Endothelial cell (in vitro differentiated cells): ENCODE measurements around the gene SLC19A1. TPM values are rescaled to one million over a fixed set of nuclear protein-coding genes. Genes with fewer than 3 reads are reported as not detected.
A peak's percentile ranks its signal among the peaks of the same experiment; 100 is the strongest.

ENCODE experiments used
- DNase-seq: peaks from one replicate; pipeline ENCODE4 v3.0.0; 2021; ENCODE audit warnings: low spot score
- H3K27ac Mint-ChIP-seq: one replicate; pipeline ENCODE4 v1.8.0; 2021; ENCODE audit warnings: mixed read lengths, inconsistent platforms; ENCODE audit not compliant: unreplicated experiment
- H3K27me3 Mint-ChIP-seq: one replicate; pipeline ENCODE4 v1.8.0; 2021; ENCODE audit warnings: mild to moderate bottlenecking, moderate library complexity, mixed read lengths, inconsistent platforms; ENCODE audit not compliant: unreplicated experiment
- H3K36me3 Mint-ChIP-seq: one replicate; pipeline ENCODE4 v1.8.0; 2021; ENCODE audit warnings: mild to moderate bottlenecking, low read depth, mixed read lengths, inconsistent platforms; ENCODE audit not compliant: unreplicated experiment
- H3K4me1 Mint-ChIP-seq: one replicate; pipeline ENCODE4 v1.8.0; 2021; ENCODE audit warnings: mild to moderate bottlenecking, mixed read lengths, inconsistent platforms; ENCODE audit not compliant: unreplicated experiment
- H3K4me3 Mint-ChIP-seq: one replicate; pipeline ENCODE4 v1.8.0; 2021; ENCODE audit warnings: mild to moderate bottlenecking, mixed read lengths, inconsistent platforms; ENCODE audit not compliant: unreplicated experiment
- H3K9me3 Mint-ChIP-seq: one replicate; pipeline ENCODE4 v1.8.0; 2021; ENCODE audit warnings: mixed read lengths, inconsistent platforms; ENCODE audit not compliant: unreplicated experiment
- CTCF ChIP-seq: fragments of 200-600 bp; sonication (generic); IDR thresholded peaks from one replicate; pipeline ENCODE4 v1.5.0; 2021; ENCODE audit warnings: antibody characterized with exemption; ENCODE audit not compliant: unreplicated experiment
- total RNA-seq: library from RNA; stranded (reverse); fragmentation: NEBNext Ultra II Directional; extraction: Animal tissue kit (Norgen Biotek cat#: 25700); gene quantifications from one replicate; pipeline ENCODE4 v1.2.1, GENCODE V29; 2021; ENCODE audit not compliant: unreplicated experiment

SLC19A1 gene
- total RNA-seq, 1 donor from 2014 or later: 27.1 TPM

- DNase-seq: peak; percentile 2
- Mint-ChIP-seq H3K4me1 (peaks cover 6% of the 10 kb centered on the region), H3K4me3 (peak overlapping the region; percentile 84), H3K27me3 (peaks cover 7% of the 10 kb centered on the region), H3K9me3 (no peaks in the 10 kb centered on the region), H3K27ac (no peak overlapping the region), H3K36me3 (peaks cover 4% of the 10 kb centered on the region)
- no peak for TF ChIP-seq CTCF
Measured at GRCh38 chr21:45543710-45544448, 1.6 kb upstream of the SLC19A1 start.

DNA sequence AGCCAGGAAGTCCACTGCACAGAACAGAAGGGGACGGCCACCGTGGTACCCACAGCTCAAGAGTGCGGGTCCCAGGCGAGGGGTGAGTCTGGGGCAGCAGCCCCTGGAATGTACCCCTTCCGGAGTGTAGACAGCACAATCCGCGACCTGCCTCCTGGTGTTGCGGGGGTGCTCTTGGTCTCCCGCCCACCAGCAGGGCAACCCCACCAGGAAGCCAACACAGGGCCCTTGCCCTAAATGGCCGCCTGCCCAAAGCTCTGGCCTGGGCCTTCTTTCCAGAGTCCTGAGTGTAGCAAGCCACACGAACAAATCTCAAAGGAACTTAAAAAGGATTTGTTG, 1.1 kb upstream of the SLC19A1 start:
- Mint-ChIP-seq H3K27ac (no peak overlapping the region), H3K27me3 (peaks cover 7% of the 10 kb centered on the region), H3K4me3 (peak overlapping the region; percentile 84), H3K9me3 (no peaks in the 10 kb centered on the region), H3K4me1 (peaks cover 6% of the 10 kb centered on the region), H3K36me3 (peaks cover 4% of the 10 kb centered on the region)
- DNase-seq: peak; percentile 12
- no peak for TF ChIP-seq CTCF

GRCh38 chr21:45542667-45543370, 579 bp upstream of the SLC19A1 start:
- no peak for TF ChIP-seq CTCF
- peak; percentile 7 for DNase-seq
- H3K4me3 Mint-ChIP-seq: no peak overlapping the region
- H3K27ac Mint-ChIP-seq: no peak overlapping the region
- no peaks in the 10 kb centered on the region for H3K9me3 Mint-ChIP-seq
- peaks cover 7% of the 10 kb centered on the region for H3K27me3 Mint-ChIP-seq
- peaks cover 4% of the 10 kb centered on the region for H3K36me3 Mint-ChIP-seq
- H3K4me1 Mint-ChIP-seq: peaks cover 6% of the 10 kb centered on the region

DNA sequence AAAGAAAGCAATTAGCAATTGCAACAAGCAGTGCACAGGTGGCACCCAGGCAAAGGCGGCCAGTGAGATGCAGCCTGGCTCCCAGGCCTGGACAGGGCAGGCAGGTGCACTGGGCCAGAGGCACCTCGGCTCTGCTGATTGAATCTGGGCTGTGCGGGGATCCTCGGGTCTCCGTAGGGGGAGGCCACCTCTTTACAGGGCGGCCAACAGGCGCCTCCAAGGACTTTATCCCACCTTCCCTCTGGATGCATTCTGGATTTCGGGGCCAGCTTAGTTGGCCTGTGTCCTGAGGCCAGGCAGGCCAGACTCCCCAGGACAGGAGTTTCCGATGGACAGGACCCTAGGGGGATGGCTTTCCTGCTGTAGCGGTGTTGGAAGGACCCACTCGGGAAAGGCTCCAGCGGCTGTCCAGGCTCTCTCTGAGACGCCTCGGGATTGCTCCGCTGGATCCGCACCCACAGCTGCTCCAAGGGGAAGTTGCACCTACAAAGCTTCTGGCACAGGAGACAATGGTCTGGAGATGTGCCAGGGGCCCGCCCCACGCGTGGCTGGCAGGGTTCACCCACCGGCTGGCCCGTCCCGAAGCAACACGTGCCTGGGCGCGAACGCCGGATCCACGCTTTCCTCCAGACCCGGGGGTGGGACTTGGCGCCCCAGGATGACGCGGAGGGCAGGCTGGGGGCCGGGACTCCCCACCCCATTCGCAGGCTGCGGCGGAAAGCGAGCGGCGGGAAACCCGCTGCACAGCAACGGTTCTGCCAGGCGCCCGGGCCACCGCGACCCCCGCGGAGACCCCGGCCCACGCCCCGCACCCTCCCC, 810 bp downstream of the SLC19A1 start:
- H3K27ac Mint-ChIP-seq: no peak overlapping the region
- DNase-seq: peak; percentile 21

More for the DNA sequence above, 810 bp downstream of the SLC19A1 start:
- no peak for TF ChIP-seq CTCF
- Mint-ChIP-seq H3K4me3 (peak overlapping the region; percentile 86), H3K4me1 (peaks cover 6% of the 10 kb centered on the region), H3K27me3 (peaks cover 7% of the 10 kb centered on the region), H3K36me3 (peaks cover 4% of the 10 kb centered on the region), H3K9me3 (no peaks in the 10 kb centered on the region)
